Right lobe of liver (tissue), 4 donors: ENCODE data around the gene PSMB11.

Experiments
- POLR2A ChIP-seq: fragments of 450-650 bp; IDR thresholded peaks from one replicate; pipeline ENCODE4 v1.6.1; 2017; ENCODE audit warnings: antibody characterized with exemption, mild to moderate bottlenecking
- TF ChIP-seq, protein P1 (sequence below), 4 donors: fragments of 200-600 bp in 3 of 4; fragments of 450-650 bp in 1 of 4; IDR thresholded peaks; one replicate each; pipeline versions ENCODE4 v1.5.1 to v1.8.0; 2016 to 2022; ENCODE audit warnings: antibody characterized with exemption in 4 of 4, mild to moderate bottlenecking in 2 of 4
- donor health status: DM: no; HTN: no; CAD: no.
- donor health status: DM: no; HTN: no; CAD: no.
- donor health status: DM: no; HTN: yes; CAD: no.

DNA sequence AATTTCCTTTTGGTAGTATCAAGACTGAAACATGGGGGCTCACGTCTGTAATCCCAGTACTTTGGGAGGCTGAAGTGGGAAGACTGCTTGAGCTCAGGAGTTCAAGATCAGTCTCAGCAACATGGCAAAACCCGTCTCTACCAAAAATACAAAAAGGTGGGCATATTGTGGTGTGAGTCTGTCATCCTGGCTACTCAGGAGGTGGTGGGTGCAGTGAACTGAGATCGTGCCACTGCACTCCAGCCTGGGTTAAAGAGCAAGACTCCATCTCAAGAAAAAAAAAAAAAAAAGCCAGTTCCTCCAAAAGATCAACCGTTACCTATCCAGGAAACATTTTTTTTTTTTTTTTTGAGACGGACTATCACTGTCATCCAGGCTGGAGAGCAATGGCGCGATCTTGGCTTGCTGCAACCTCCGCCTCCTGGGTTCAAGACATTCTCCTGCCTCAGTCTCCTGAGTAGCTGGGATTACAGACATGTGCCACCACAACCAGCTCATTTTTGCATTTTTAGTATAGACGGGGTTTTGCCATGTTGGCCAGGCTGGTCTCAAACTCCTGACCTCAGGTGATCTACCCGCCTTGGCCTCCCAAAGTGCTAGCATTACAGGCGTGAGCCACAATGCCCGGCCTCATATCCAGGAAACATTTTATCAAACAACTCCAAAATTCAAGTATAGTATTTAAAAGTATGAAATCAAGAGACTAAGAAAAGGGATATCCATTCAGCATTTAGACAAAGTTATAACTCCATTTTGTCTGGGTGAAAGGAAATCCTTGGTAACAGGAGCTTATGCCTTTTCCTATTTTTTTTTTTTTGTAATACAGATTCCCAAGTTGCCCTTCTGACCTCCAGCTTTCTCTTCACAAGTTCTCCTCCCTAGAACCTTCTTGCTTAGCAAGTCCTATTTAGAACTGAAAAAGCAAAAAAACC is 49.5 kb downstream of the PSMB11 start:
- TF ChIP-seq, protein P1, sequence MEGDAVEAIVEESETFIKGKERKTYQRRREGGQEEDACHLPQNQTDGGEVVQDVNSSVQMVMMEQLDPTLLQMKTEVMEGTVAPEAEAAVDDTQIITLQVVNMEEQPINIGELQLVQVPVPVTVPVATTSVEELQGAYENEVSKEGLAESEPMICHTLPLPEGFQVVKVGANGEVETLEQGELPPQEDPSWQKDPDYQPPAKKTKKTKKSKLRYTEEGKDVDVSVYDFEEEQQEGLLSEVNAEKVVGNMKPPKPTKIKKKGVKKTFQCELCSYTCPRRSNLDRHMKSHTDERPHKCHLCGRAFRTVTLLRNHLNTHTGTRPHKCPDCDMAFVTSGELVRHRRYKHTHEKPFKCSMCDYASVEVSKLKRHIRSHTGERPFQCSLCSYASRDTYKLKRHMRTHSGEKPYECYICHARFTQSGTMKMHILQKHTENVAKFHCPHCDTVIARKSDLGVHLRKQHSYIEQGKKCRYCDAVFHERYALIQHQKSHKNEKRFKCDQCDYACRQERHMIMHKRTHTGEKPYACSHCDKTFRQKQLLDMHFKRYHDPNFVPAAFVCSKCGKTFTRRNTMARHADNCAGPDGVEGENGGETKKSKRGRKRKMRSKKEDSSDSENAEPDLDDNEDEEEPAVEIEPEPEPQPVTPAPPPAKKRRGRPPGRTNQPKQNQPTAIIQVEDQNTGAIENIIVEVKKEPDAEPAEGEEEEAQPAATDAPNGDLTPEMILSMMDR (IDR thresholded peaks at IDR 0.05) = no peak
- TF ChIP-seq POLR2A = no peak
